ENCODE data around the gene TMEM60.

The TMEM60 gene

DNA sequence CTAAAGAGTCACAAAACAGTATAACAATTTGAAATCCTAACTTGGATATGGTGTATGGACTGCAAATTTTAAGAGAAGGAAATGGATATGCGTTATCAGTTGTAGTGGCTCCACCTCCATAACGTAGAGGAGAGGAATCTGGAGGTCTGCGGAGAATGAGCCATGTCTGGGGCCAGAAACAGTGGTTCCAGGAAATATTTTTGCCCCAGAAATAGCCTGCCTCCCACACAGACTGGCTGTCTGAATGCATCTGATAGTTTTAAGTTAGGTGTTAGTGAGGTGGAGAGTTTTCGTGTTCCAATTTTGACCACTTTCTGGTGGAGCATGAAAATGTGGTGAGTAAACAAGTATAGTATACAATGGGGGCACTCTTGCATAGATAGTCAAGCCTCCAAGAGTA is 1.9 kb upstream of the TMEM60 start:
- FAIRE-seq = no peak
- TF ChIP-seq, protein P1, sequence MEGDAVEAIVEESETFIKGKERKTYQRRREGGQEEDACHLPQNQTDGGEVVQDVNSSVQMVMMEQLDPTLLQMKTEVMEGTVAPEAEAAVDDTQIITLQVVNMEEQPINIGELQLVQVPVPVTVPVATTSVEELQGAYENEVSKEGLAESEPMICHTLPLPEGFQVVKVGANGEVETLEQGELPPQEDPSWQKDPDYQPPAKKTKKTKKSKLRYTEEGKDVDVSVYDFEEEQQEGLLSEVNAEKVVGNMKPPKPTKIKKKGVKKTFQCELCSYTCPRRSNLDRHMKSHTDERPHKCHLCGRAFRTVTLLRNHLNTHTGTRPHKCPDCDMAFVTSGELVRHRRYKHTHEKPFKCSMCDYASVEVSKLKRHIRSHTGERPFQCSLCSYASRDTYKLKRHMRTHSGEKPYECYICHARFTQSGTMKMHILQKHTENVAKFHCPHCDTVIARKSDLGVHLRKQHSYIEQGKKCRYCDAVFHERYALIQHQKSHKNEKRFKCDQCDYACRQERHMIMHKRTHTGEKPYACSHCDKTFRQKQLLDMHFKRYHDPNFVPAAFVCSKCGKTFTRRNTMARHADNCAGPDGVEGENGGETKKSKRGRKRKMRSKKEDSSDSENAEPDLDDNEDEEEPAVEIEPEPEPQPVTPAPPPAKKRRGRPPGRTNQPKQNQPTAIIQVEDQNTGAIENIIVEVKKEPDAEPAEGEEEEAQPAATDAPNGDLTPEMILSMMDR (IDR thresholded peaks at IDR 0.05; ENCODE audit: insufficient read depth, missing control alignments) = no peak
- no peak for DNase-seq (ENCODE audit: insufficient read length, low spot score)

DNA sequence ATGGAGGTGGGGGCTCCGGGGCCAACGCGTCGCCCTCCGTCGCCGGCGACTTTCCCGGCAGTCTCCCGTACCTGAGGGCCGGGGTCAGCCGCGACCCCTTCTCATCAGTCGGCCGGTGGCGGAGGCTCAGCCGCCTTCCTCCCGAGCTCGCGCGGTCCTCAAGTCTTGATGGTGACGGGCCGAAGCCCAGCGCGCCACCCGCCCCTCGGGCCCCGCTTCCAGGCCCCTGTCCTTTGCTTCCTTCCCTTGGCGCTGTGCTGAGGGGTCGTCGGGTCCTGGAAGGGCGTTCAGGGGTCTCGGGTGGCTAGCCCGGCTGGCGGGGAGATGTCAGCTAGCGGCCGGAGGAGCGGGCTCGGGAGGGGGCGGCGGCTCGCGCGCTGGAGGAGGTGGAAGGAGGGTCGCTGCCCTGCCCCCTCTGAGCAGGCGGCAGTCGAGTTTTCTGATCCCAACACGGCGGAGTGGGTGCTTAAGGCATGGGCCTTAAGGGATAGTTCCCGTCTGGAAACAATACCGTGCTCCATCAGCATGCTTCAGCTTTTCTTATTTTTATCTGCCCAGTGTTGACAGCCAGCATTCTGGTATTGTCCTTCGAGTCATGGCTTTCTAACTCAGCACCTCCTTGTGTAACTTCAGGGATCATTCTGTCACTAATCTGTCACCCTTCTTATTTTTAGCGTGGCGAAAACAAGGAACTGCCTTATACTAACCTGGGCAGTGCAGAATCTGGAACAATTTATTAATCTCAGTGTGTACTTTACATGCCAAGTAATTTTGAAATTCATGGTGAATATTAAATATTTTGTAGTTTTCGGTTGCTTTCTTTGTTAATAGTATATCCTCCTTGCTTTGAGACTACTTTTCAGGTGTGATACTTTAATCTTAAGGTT is 1.1 kb upstream of the TMEM60 start:
- TF ChIP-seq, protein P1 (IDR thresholded peaks at IDR 0.05; ENCODE audit: insufficient read depth, missing control alignments) = no peak
- FAIRE-seq = no peak
- no peak for DNase-seq (ENCODE audit: insufficient read length, low spot score)

GRCh38 chr7:77797734-77798393 is 370 bp downstream of the TMEM60 start:
- no peak for FAIRE-seq
- TF ChIP-seq, protein P1 (IDR thresholded peaks at IDR 0.05; ENCODE audit: insufficient read depth, missing control alignments) = no peak
- no peak for DNase-seq (ENCODE audit: insufficient read length, low spot score)

DNA sequence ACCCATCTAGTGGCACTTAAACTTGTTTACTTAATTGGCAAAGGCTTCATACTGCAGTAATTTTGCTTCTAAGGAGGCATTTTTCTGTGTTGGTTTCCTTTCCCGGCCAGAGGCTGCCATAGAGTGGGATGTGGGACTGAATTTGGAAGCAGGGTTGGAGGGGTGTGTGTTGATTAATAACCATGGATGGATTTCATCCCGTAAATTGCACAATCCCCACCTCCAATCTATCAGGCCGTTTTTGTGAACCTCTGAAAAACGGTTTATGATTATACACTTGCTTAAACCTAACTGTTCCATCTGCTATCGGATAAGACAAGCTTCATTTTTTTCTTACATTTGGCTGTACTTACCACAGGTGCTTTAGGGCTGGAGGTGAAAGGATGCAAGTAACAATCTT is 1.3 kb downstream of the TMEM60 start:
- no peak for DNase-seq (ENCODE audit: insufficient read length, low spot score)
- TF ChIP-seq, protein P1 (IDR thresholded peaks at IDR 0.05; ENCODE audit: insufficient read depth, missing control alignments) = no peak
- no peak for FAIRE-seq

- TF ChIP-seq, protein P1 (IDR thresholded peaks at IDR 0.05; ENCODE audit: insufficient read depth, missing control alignments) = no peak
- FAIRE-seq (no peak), DNase-seq (ENCODE audit: insufficient read length, low spot score) (no peak)
These were observed 2.1 kb downstream of the TMEM60 start for GRCh38 chr7:77796109-77796508.

DNA sequence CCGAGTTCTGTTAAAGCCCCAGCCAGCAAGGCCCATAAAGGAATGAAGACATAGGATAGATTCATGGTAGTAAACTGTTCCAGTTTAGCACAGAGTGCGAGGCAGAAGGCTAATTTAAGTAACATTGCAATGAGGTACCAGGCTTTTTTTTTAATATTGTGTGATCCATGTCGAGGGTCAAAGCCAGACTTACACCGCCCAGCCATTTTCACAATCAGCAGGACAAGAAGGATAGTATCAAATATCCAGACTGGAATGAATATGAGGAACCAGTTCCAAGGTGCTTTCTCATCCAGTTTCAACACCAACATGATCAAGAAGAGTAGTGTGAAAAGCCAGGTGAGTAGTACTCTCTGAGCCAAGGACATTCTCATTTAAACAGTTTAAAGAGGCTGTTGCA is 4.2 kb downstream of the TMEM60 start:
- TF ChIP-seq, protein P1 (IDR thresholded peaks at IDR 0.05; ENCODE audit: insufficient read depth, missing control alignments) = no peak
- DNase-seq (ENCODE audit: insufficient read length, low spot score) = no peak
- no peak for FAIRE-seq

DNA sequence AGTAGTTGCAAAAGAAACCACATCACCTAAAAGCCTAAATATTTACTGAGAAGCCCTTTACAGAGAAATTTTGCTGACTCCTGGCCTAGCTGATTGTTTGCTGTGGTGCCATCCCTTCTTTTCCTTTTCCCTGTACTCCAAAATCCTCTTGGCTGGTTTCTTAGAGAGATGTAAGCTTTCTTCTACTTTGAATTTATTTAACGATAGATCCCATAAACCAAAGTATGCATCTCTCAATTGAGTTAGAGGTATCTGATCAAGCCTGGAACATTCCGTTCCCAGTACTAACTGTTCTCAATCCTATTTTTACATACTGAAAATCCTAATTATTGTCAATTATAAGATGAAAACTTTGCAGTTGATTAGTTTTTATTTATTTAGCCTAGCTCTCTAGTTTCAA is 6.3 kb downstream of the TMEM60 start:
- FAIRE-seq (no peak), DNase-seq (ENCODE audit: insufficient read length, low spot score) (no peak)
- TF ChIP-seq, protein P1 (IDR thresholded peaks at IDR 0.05; ENCODE audit: insufficient read depth, missing control alignments) = no peak

Data from D721Med (cell line).